ENCODE results near the gene AK2. TPM values are rescaled to one million over a fixed set of nuclear protein-coding genes. Genes with fewer than 3 reads are reported as not detected.
"Not testable (repeated sequence)": the region's sequence is repeated elsewhere in the genome, so short reads cannot be mapped to it uniquely, and the experiment has no call there.

AK2 gene
- total RNA-seq, 2 donors from 2014 or later = 120 to 123 TPM

DNA sequence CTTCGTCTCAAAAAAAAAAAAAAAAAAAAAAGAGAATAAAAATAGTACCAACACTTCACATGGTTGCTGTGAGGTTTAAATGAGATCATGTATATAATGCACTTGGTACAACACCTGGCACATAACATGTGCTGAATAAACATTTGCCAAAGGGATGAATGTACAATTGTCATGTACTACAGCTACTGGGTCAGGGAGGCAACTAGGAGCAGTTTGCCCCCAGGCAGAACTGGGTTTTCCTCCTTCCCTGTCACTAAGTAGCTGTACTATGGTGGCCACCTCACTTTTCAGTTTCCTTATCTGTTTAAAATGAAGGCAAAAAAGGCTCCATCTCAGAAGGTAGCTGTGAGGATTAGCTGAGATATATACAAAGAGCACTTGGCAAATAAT lies 11.5 kb downstream of the AK2 start:
- WGBS = 100% methylated on average over 1 of the region's 1 CpG
- no peak overlapping the region for H3K27ac ChIP-seq
- H3K27me3 ChIP-seq (replicated peaks; ENCODE audit: insufficient read depth) = no peaks in the 10 kb centered on the region
- no peak for TF ChIP-seq POLR2A (IDR thresholded peaks at IDR 0.05)
- no peak for TF ChIP-seq POLR2AphosphoS5 (IDR thresholded peaks at IDR 0.05)
- TF ChIP-seq, protein P1, sequence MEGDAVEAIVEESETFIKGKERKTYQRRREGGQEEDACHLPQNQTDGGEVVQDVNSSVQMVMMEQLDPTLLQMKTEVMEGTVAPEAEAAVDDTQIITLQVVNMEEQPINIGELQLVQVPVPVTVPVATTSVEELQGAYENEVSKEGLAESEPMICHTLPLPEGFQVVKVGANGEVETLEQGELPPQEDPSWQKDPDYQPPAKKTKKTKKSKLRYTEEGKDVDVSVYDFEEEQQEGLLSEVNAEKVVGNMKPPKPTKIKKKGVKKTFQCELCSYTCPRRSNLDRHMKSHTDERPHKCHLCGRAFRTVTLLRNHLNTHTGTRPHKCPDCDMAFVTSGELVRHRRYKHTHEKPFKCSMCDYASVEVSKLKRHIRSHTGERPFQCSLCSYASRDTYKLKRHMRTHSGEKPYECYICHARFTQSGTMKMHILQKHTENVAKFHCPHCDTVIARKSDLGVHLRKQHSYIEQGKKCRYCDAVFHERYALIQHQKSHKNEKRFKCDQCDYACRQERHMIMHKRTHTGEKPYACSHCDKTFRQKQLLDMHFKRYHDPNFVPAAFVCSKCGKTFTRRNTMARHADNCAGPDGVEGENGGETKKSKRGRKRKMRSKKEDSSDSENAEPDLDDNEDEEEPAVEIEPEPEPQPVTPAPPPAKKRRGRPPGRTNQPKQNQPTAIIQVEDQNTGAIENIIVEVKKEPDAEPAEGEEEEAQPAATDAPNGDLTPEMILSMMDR (IDR thresholded peaks at IDR 0.05) = no peak
- H3K9me3 ChIP-seq = no peaks in the 10 kb centered on the region
- peaks cover 0 to 3% of the 10 kb centered on the region in 2 donors for H3K36me3 ChIP-seq
- no peaks in the 10 kb centered on the region for H3K4me1 ChIP-seq (replicated peaks)
- intact Hi-C loops (cut with DNase I) = no loop called here
- DNase-seq (ENCODE audit: low spot score) = no peak
- H3K4me3 ChIP-seq = no peak overlapping the region

DNA sequence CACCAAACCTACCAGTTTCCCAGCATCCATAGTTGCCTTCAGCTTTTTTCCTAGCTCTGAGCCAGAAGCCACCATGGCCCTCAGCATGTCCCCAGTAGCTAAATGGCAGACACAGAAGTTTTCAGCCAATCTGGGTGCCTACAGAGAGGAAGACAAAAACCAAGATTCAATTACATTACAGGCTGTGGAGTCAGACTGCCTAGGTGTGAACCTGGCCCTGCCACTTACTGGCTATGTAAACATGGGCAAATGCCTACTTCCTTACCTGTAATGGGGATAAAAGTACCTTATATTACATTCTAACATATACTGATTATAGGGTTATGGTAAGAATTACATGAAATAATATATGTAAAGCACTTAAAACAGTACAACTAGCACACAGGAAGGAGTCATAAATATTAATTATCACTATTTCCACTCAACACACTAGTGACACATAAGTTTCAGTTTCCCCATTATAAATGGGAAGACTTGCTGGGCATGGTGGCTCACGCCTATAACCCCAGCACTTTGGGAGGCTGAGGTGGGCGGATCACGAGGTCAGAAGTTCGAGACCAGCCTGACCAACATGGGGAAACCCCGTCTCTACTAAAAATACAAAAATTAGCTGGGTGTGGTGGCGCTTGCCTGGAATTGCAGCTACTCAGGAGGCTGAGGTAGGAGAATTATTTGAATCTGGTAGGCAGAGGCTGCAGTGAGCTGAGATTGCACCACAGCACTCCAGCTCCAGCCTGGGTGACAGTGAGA lies 12.1 kb downstream of the AK2 start:
- DNase-seq (ENCODE audit: low spot score); H3K27me3 ChIP-seq (replicated peaks; ENCODE audit: insufficient read depth); H3K27ac ChIP-seq; H3K4me3 ChIP-seq; intact Hi-C loops (cut with DNase I); H3K36me3 ChIP-seq; H3K4me1 ChIP-seq (replicated peaks); H3K9me3 ChIP-seq: not testable (repeated sequence)
- WGBS = 83% methylated on average over 6 of the region's 6 CpGs

DNA sequence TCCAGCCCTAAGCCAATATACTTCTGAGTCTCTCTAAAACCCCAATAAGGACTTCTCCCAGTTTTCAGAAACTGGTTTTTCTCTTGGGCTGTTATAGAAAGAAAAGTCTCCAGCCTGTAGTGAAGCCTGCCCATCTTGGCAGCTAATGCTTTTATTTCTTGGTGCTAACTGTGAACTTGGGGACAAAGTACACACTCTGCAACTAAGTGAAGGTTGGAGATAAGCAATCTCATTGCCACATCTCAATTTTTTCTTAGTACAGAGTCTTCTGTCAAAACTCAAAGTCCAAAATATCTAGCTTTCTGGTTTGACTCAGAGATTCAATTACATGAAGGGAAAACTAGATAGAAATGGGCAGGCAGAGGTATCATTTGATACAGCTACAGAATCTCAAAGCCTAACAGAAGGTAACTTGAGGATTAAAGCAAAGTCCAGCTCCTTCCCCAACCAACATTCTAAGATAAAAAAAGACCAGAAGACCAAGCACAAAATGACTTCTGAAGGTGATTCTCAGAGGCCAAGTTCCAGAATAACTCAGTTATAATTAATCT lies 14.0 kb downstream of the AK2 start:
- Histone ChIP-seq H3K4me1 (replicated peaks) (no peaks in the 10 kb centered on the region), H3K27me3 (replicated peaks; ENCODE audit: insufficient read depth) (no peaks in the 10 kb centered on the region), H3K4me3 (no peak overlapping the region), H3K9me3 (no peaks in the 10 kb centered on the region), H3K27ac (no peak overlapping the region), H3K36me3 (peaks cover 0 to 3% of the 10 kb centered on the region in 2 donors)
- intact Hi-C loops (cut with DNase I) = no loop called here
- no peak for DNase-seq (ENCODE audit: low spot score)
- TF ChIP-seq, protein P1 (IDR thresholded peaks at IDR 0.05) = no peak
- TF ChIP-seq POLR2A (IDR thresholded peaks at IDR 0.05) (no peak), POLR2AphosphoS5 (IDR thresholded peaks at IDR 0.05) (no peak)

DNA sequence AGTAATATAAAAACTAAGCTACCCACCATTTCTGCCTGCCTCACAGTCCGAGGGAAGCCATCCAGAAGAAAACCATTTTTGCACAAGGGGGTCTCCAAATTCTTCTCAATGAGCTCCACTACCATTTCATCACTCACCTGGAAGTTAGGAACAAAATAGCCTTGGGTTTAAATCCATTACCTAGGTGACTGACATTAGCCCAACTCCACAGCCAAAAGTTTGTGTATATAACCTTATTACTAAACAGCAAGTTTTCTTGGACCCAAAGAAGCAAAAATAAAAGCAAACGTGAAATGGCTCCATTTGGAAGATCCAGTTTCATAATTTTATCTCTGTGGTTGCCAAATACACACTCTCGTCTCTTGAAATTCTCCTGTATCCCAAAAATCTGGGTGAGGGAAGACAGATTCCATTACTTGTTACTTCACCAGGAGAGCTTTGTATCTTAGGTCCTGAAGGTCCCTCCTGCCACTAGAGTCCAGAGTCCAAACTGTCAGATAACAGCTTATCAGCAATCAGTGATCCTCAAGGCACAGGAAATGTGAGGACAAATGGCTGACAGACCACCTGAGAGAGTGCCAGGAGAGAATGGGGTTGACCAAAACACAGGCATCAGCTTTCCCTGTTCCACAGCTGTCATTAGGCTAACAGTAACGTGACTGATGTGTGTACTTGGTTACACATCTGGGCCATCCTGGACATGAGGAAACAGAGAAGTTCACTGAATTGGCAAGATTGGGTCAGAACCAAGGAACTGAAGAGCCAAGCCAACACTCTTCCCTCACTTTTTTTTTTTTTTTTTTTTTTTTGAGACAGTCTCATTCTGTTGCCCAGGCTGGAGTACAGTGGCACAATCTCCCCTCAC lies 14.9 kb downstream of the AK2 start:
- Histone ChIP-seq H3K4me3 (no peak overlapping the region), H3K27ac (no peak overlapping the region), H3K36me3 (peaks cover 0 to 3% of the 10 kb centered on the region in 2 donors), H3K4me1 (replicated peaks) (no peaks in the 10 kb centered on the region), H3K9me3 (no peaks in the 10 kb centered on the region), H3K27me3 (replicated peaks; ENCODE audit: insufficient read depth) (no peaks in the 10 kb centered on the region)
- TF ChIP-seq, protein P1 (IDR thresholded peaks at IDR 0.05) = no peak
- intact Hi-C loops (cut with DNase I) = no loop called here
- whole genome bisulfite sequencing = 74% methylated on average over 4 of the region's 4 CpGs
- DNase-seq (ENCODE audit: low spot score) = no peak

DNA sequence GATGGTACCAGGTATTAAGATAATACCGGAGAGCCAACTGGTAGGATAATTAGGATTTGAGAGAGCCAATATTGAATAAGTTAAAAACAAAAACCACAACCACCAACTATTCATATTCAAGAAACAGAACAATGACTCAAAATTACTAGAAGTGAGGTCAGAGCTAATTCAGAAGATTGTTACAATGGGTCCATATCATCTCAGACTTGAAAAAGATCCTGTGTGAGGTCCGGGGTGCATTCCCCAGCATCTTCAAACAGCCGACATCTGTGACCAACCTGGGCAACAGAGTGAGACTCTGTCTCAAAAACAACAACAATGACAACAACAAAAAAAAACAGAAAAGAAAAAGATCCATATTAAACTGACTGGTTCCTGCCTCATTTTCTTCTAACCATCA lies 18.6 kb downstream of the AK2 start:
- TF ChIP-seq POLR2AphosphoS5 (IDR thresholded peaks at IDR 0.05) (no peak), POLR2A (IDR thresholded peaks at IDR 0.05) (no peak)
- TF ChIP-seq, protein P1 (IDR thresholded peaks at IDR 0.05) = no peak
- no peak overlapping the region for H3K27ac ChIP-seq
- H3K4me1 ChIP-seq (replicated peaks) = no peaks in the 10 kb centered on the region
- no peaks in the 10 kb centered on the region for H3K27me3 ChIP-seq (replicated peaks; ENCODE audit: insufficient read depth)
- H3K36me3 ChIP-seq = peaks cover 3 to 8% of the 10 kb centered on the region in 2 donors
- H3K4me3 ChIP-seq = no peak overlapping the region
- 92% methylated on average over 3 of the region's 3 CpGs for WGBS
- DNase-seq (ENCODE audit: low spot score) = no peak
- H3K9me3 ChIP-seq = no peaks in the 10 kb centered on the region
- intact Hi-C loops (cut with DNase I) = no loop called here
